Spleen (tissue), 7 donors: Measurements from ENCODE around the gene CUL5.

Source experiments
- POLR2AphosphoS5 ChIP-seq, 3 donors: sonication (generic); formaldehyde crosslinking; IDR thresholded peaks; one replicate each; pipeline ENCODE4 v1.5.1; 2017; ENCODE audit warnings: antibody characterized with exemption in 3 of 3
- TF ChIP-seq, protein P1 (sequence below), 11 experiments: fragments of 200-600 bp in 7 of 11; fragments of 450-650 bp in 4 of 11; sonication (generic) in 4 of 11; IDR thresholded peaks in 8 of 11; conservative IDR thresholded peaks in 3 of 11; 1 replicate in 7 of 11; 2 replicates in 4 of 11; pipeline versions ENCODE4 v1.4.0 to v1.8.0; 2016 to 2021; ENCODE audit warnings: antibody characterized with exemption in 11 of 11, inconsistent platforms in 4 of 11, mild to moderate bottlenecking in 1 of 11
- donor health status: DM: no; HTN: no; CAD: no; lungs with moderate emphysema.
- donor health status: DM: no; HTN: no; CAD: no.
- donor health status: DM: no; HTN: no; CAD: no.

DNA sequence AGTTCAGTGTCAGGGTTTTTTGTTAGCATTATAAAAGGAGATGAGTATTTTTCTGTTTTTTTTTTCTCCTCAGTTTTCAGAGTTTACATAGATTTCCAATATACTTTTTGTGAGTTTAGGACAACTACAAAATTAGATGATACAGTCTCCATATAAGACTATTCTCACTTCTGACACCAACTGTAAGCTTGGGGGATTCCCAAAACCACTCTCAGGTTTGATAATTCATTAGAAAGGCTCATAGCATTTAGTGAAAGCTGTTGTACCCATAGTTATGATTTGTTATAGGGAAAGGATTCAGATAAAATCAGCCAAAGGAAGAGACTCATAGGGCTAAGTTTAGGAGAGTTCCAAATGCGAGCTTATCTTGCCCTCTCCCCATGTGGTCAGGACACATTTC is 24.1 kb downstream of the CUL5 start:
- TF ChIP-seq, protein P1, sequence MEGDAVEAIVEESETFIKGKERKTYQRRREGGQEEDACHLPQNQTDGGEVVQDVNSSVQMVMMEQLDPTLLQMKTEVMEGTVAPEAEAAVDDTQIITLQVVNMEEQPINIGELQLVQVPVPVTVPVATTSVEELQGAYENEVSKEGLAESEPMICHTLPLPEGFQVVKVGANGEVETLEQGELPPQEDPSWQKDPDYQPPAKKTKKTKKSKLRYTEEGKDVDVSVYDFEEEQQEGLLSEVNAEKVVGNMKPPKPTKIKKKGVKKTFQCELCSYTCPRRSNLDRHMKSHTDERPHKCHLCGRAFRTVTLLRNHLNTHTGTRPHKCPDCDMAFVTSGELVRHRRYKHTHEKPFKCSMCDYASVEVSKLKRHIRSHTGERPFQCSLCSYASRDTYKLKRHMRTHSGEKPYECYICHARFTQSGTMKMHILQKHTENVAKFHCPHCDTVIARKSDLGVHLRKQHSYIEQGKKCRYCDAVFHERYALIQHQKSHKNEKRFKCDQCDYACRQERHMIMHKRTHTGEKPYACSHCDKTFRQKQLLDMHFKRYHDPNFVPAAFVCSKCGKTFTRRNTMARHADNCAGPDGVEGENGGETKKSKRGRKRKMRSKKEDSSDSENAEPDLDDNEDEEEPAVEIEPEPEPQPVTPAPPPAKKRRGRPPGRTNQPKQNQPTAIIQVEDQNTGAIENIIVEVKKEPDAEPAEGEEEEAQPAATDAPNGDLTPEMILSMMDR (IDR thresholded peaks at IDR 0.05 in 8 of 11, conservative IDR thresholded peaks at IDR 0.05 in 3 of 11), result no peak
- no peak for TF ChIP-seq POLR2AphosphoS5 (IDR thresholded peaks at IDR 0.05)
